Femur (tissue), 1 donor: ENCODE results near the gene FAM171A1.

Source experiments
- DNase-seq: peaks from one replicate; pipeline ENCODE4 v3.0.0-alpha.2; 2017

Gene FAM171A1

GRCh38 chr10:15166325-15166724 lies 204.8 kb downstream of the FAM171A1 start:
- DNase-seq, result no peak

GRCh38 chr10:15163253-15163828 lies 207.7 kb downstream of the FAM171A1 start:
- no peak for DNase-seq
